ENCODE data around the gene EFR3B. TPM values are rescaled to one million over a fixed set of nuclear protein-coding genes. Genes with fewer than 3 reads are reported as not detected.
"Not testable (repeated sequence)": the region's sequence is repeated elsewhere in the genome, so short reads cannot be mapped to it uniquely, and the experiment has no call there.

Gene EFR3B
- polyA plus RNA-seq, 1 experiment = 0.11 TPM

DNA sequence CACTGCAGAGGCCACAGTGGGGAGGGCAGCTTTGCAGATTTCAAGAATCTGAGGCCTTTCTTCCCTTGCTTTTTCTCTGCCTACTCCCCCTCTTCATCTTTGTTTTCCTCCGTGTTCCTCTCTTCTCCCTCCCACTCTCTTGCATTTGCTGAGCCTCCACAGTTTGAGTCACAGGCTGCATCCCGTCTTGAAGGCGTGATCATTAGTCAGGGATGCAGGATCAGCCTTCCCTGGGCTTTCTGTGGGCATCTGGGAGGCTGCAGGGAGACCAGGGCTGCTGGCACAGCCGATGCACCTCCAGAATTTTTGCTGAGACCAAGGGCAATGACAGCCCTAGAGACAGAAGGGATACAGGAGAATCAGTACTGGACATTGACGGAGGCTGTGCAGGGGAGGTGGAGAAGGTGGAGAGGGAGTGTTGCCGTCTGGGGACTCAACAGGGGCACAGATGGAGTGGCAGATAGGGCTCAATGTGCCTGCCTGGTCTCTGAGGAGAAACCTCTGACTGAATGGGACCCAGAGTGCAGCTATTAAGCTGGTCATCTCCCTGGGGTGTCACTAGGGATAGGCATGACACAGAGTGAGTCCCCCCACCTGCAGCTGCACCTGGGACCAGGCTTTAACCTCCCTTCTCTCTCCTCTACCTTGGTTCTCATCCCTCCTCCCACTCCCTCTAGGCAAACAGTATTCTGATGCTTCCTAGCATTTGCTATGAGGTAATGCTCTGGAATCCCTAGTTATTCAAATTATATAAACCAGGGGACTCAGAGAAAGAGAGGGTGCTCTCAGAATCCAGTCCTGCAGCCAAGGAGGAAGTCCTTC is 41.2 kb upstream of the EFR3B start:
- TF ChIP-seq, protein P1, sequence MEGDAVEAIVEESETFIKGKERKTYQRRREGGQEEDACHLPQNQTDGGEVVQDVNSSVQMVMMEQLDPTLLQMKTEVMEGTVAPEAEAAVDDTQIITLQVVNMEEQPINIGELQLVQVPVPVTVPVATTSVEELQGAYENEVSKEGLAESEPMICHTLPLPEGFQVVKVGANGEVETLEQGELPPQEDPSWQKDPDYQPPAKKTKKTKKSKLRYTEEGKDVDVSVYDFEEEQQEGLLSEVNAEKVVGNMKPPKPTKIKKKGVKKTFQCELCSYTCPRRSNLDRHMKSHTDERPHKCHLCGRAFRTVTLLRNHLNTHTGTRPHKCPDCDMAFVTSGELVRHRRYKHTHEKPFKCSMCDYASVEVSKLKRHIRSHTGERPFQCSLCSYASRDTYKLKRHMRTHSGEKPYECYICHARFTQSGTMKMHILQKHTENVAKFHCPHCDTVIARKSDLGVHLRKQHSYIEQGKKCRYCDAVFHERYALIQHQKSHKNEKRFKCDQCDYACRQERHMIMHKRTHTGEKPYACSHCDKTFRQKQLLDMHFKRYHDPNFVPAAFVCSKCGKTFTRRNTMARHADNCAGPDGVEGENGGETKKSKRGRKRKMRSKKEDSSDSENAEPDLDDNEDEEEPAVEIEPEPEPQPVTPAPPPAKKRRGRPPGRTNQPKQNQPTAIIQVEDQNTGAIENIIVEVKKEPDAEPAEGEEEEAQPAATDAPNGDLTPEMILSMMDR (IDR thresholded peaks at IDR 0.05; ENCODE audit: insufficient read depth, low read depth, low read length) = no peak
- Histone ChIP-seq H3K4me3 (ENCODE audit: low read depth, low read length) (no peak overlapping the region), H3K36me3 (ENCODE audit: control insufficient read depth, insufficient read depth, low read length) (no peaks in the 10 kb centered on the region), H3K27me3 (ENCODE audit: control insufficient read depth, insufficient read depth, low read length) (peaks cover 2% of the 10 kb centered on the region; the same call in 1 of the 2 replicates)
- POLR2A ChIA-PET = no interaction called here
- CTCF ChIA-PET = no interaction called here
- no peak for DNase-seq (ENCODE audit: low read depth)

DNA sequence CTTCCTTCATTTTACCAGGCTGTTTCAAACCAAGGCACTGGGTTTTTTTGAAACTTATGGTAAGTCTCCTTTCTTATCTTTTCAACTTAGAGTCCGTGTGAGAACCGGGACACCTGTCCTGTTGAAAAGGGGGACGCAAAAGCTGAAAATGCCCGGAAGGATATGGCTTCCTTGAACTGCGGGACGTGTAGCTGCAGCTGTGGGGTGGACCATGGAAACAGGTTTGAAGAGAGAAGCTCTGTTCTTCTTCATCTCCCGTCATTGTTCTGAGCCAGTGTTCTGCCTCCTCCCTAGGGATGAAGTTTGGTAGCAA is 40.6 kb upstream of the EFR3B start:
- no peak for DNase-seq (ENCODE audit: low read depth)
- Histone ChIP-seq H3K4me3 (ENCODE audit: low read depth, low read length) (no peak overlapping the region), H3K36me3 (ENCODE audit: control insufficient read depth, insufficient read depth, low read length) (no peaks in the 10 kb centered on the region), H3K27me3 (ENCODE audit: control insufficient read depth, insufficient read depth, low read length) (peaks cover 2% of the 10 kb centered on the region; the same call in 1 of the 2 replicates)
- POLR2A ChIA-PET = no interaction called here
- TF ChIP-seq, protein P1 (IDR thresholded peaks at IDR 0.05; ENCODE audit: insufficient read depth, low read depth, low read length) = no peak
- CTCF ChIA-PET = no interaction called here

DNA sequence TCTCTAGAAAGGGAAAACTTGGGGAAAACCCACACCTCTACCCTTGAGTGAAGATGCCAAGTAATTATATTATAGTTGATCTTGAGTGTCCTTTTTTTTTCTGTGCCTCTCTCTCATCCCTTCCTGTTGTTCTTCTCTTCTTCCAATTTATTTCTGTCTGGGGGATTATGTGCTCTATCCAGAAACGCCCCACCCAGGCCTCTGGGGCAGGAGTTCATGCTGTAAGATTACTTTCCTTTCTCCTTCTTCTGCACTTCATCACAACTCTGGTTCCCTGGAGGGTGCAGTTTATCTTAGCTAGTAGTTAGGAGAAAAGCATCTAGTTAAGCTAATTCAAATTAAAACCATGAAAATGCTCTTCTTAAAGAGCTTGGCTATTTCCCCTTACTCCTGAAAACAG is 39.8 kb upstream of the EFR3B start:
- CTCF ChIA-PET = no interaction called here
- POLR2A ChIA-PET = no interaction called here
- Histone ChIP-seq H3K4me3 (ENCODE audit: low read depth, low read length) (no peak overlapping the region), H3K27me3 (ENCODE audit: control insufficient read depth, insufficient read depth, low read length) (peaks cover 2% of the 10 kb centered on the region; the same call in 1 of the 2 replicates), H3K36me3 (ENCODE audit: control insufficient read depth, insufficient read depth, low read length) (no peaks in the 10 kb centered on the region)
- TF ChIP-seq, protein P1 (IDR thresholded peaks at IDR 0.05; ENCODE audit: insufficient read depth, low read depth, low read length) = no peak
- DNase-seq (ENCODE audit: low read depth) = no peak

DNA sequence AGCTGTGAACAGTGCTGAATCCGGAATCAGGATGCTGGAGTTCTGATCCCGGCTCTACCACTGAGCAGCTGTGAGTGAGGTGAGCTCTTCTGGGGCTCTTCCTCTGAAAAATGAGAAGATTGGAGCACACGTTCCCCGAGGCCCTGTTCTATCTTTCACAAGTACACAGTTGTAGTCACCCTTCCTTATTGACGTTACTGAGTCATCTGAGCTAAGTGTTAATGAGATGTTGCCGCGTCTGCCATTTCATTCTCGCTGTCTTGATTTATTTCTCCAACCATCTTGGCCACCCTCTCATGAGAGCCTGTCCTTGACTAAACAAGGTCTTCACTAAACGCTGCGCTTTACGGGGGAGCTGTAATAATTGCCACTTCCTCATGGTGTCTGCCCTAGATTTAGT is 31.9 kb upstream of the EFR3B start:
- POLR2A ChIA-PET = no interaction called here
- H3K36me3 ChIP-seq (ENCODE audit: control insufficient read depth, insufficient read depth, low read length) = no peaks in the 10 kb centered on the region
- TF ChIP-seq, protein P1 (IDR thresholded peaks at IDR 0.05; ENCODE audit: insufficient read depth, low read depth, low read length) = no peak
- CTCF ChIA-PET = interaction anchor here (0.6 to 1.3 kb wide), 4 partner anchors 15 to 584 kb away, joined by 3 to 4 read pairs (median 4); no protein-coding TSS in a partner anchor
- H3K4me3 ChIP-seq (ENCODE audit: low read depth, low read length) = no peak overlapping the region
- no peaks in the 10 kb centered on the region for H3K27me3 ChIP-seq (ENCODE audit: control insufficient read depth, insufficient read depth, low read length)
- no peak for DNase-seq (ENCODE audit: low read depth)

DNA sequence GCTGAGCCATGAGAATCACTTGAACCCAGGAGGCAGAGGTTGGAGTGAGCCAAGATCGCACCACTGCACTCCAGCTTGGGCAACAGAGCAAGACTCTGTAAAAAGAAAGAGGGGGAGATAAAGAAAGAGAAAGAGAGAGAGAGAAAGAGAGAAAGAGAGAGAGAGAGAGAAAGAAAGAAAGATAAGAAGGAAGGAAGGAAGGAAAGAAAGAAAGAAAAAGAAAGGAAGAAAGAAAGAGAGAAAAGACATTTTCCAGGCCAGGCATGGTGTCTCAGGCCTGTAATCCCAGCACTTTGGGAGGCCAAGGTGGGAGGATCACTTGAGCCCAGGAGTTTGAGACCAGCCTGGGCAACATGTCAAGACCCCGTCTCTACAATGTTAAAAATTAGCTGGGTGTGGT is 30.5 kb upstream of the EFR3B start:
- CTCF ChIA-PET; POLR2A ChIA-PET; H3K36me3 ChIP-seq (ENCODE audit: control insufficient read depth, insufficient read depth, low read length): not testable (repeated sequence)

DNA sequence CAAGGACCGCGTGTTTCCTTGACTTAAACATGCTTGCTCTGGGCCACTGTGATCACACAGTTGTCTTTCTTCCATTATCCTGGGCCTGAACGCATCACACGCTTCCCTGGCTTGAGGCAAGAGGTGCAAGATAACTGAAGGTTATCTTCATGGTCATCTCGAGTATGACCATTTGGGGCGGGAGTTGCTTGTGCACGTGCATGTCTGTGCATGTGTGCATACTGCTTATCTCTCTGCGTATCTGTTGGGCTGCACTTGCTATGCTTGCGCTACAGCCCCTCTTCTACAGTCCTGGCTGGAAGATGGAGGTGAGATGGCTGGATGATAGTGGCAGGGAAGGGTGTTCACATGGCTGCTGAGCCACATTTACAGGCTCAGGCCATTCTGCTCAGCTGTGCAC is 27.2 kb upstream of the EFR3B start:
- Histone ChIP-seq H3K36me3 (ENCODE audit: control insufficient read depth, insufficient read depth, low read length) (no peaks in the 10 kb centered on the region), H3K4me3 (ENCODE audit: low read depth, low read length) (no peak overlapping the region), H3K27me3 (ENCODE audit: control insufficient read depth, insufficient read depth, low read length) (no peaks in the 10 kb centered on the region)
- DNase-seq (ENCODE audit: low read depth) = no peak
- ChIA-PET POLR2A (no interaction called here), CTCF (interaction anchor here (0.7 to 1.8 kb wide), 3 partner anchors 8 to 39 kb away, joined by 3 to 4 read pairs (median 3); no protein-coding TSS in a partner anchor)
- TF ChIP-seq, protein P1 (IDR thresholded peaks at IDR 0.05; ENCODE audit: insufficient read depth, low read depth, low read length) = no peak

More for the DNA sequence above, 30.5 kb upstream of the EFR3B start:
- H3K4me3 ChIP-seq (ENCODE audit: low read depth, low read length); H3K27me3 ChIP-seq (ENCODE audit: control insufficient read depth, insufficient read depth, low read length); DNase-seq (ENCODE audit: low read depth): not testable (repeated sequence)

Measured in BJ (cell line).